ENCODE data around the gene CHRM2.

Gene CHRM2

DNA sequence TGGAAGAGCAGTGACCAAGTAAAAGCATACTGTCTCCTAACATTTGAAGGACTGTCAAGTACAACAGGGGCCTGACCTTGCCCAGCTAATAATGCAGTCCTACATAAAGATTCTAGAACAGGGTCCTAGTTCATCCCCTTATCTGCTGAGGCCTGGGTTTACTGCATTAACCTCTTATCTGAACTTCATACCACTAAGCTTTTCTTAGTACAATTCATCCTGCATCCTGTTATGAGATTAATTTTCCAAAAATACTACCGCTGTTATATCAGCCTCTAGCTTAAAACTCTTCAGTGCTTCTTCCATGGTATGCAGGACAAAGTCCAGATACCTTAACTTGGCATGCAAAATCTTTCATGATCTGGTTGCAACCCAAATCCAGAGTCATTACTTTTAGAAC lies 72.5 kb downstream of the CHRM2 start:
- no peak overlapping the region for H3K4me3 ChIP-seq (ENCODE audit: low read length)
- H3K9ac ChIP-seq (ENCODE audit: low read length) = no peak overlapping the region
- H3K4me1 ChIP-seq (ENCODE audit: control insufficient read depth, insufficient read depth, low read length) = no peaks in the 10 kb centered on the region
- H3K27me3 ChIP-seq (ENCODE audit: control insufficient read depth, insufficient read depth, low read length) = no peaks in the 10 kb centered on the region
- no peaks in the 10 kb centered on the region for H3K9me3 ChIP-seq (ENCODE audit: control insufficient read depth, low read length)
- H3K36me3 ChIP-seq (ENCODE audit: control insufficient read depth, insufficient read depth, low read length) = no peaks in the 10 kb centered on the region

DNA sequence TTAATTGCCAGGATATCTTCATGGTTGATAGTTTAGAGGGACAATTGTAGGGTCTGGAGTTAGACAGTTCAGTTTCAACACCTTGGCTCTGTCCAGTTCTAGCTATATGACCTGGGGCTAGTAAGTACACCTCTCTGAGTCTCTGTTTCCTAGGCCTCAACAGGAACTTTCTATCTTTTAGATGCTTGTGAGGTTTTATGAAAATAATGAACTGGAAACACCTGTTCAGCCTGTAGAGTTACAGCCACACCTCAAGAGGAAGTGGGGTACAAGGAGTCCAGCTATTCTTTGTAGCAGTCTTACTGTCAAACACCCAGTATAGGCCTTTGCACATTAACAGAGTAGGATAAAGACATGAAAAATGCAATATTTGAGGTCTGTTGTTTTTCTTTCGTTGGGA lies 73.4 kb downstream of the CHRM2 start:
- Histone ChIP-seq H3K4me3 (ENCODE audit: low read length) (no peak overlapping the region), H3K27me3 (ENCODE audit: control insufficient read depth, insufficient read depth, low read length) (no peaks in the 10 kb centered on the region), H3K36me3 (ENCODE audit: control insufficient read depth, insufficient read depth, low read length) (no peaks in the 10 kb centered on the region), H3K9me3 (ENCODE audit: control insufficient read depth, low read length) (no peaks in the 10 kb centered on the region), H3K9ac (ENCODE audit: low read length) (no peak overlapping the region), H3K4me1 (ENCODE audit: control insufficient read depth, insufficient read depth, low read length) (no peaks in the 10 kb centered on the region)

DNA sequence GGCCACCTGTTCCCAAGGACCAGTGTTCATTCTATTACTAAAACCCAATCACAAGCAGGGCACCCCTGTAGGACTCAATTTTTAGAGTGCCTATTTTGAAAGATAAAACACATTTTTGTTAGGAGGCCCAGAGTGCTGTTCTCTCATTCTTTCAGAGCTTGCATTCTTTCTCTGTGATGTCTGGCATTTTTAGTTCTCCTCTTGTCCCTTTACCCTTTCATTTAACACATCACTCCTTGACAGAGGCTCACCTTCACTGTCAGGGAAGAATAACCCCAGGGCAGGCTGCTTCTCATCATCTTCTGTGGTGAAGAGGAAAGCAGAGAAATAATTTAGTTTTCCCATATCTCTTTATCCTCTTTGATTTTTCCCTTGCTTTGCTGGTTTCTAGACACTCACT lies 73.9 kb downstream of the CHRM2 start:
- H3K4me3 ChIP-seq (ENCODE audit: low read length) = no peak overlapping the region
- no peaks in the 10 kb centered on the region for H3K4me1 ChIP-seq (ENCODE audit: control insufficient read depth, insufficient read depth, low read length)
- no peaks in the 10 kb centered on the region for H3K27me3 ChIP-seq (ENCODE audit: control insufficient read depth, insufficient read depth, low read length)
- H3K9ac ChIP-seq (ENCODE audit: low read length) = no peak overlapping the region
- H3K9me3 ChIP-seq (ENCODE audit: control insufficient read depth, low read length) = no peaks in the 10 kb centered on the region
- H3K36me3 ChIP-seq (ENCODE audit: control insufficient read depth, insufficient read depth, low read length) = no peaks in the 10 kb centered on the region

DNA sequence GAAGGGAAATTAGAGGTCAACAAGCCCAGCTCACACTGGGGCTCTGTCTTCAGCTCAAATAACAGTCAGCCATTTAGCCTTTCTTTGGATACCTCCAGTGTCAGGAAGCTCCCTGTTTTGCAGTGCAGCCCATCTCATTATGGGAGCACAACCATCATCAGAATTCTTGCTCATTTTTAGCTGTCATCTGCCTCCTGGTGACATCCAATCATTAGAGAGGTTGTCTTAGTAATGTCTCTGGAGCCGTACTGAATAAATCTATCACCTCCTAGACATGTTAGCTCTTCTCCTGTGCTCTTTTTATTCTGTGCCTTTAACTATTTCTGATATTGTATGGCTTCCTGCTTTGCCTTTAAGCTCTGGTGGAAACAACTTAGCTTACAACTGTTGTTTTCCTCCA lies 74.5 kb downstream of the CHRM2 start:
- Histone ChIP-seq H3K4me1 (ENCODE audit: control insufficient read depth, insufficient read depth, low read length) (no peaks in the 10 kb centered on the region), H3K4me3 (ENCODE audit: low read length) (no peak overlapping the region), H3K9ac (ENCODE audit: low read length) (no peak overlapping the region), H3K9me3 (ENCODE audit: control insufficient read depth, low read length) (no peaks in the 10 kb centered on the region), H3K27me3 (ENCODE audit: control insufficient read depth, insufficient read depth, low read length) (no peaks in the 10 kb centered on the region), H3K36me3 (ENCODE audit: control insufficient read depth, insufficient read depth, low read length) (no peaks in the 10 kb centered on the region)

DNA sequence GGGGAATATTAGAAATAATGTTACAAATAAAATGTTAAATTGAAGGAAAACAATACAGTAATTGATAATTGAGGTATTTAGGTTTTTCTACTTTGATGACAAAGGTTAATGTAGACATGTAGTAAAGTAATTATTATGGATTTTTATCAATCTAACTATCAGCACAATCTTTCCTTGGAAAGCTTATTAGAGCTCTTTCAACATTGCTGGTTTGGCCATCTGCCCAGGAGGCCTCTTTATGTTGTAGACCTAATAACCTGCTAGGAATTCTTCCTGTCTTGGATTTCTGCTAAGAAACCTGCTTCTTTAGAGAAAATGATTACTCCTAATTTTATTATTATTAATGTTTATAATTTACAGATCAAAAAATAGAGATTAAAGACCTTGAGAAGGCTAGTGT lies 78.9 kb downstream of the CHRM2 start:
- Histone ChIP-seq H3K9me3 (ENCODE audit: control insufficient read depth, low read length) (no peaks in the 10 kb centered on the region), H3K27me3 (ENCODE audit: control insufficient read depth, insufficient read depth, low read length) (no peaks in the 10 kb centered on the region), H3K4me3 (ENCODE audit: low read length) (no peak overlapping the region)

DNA sequence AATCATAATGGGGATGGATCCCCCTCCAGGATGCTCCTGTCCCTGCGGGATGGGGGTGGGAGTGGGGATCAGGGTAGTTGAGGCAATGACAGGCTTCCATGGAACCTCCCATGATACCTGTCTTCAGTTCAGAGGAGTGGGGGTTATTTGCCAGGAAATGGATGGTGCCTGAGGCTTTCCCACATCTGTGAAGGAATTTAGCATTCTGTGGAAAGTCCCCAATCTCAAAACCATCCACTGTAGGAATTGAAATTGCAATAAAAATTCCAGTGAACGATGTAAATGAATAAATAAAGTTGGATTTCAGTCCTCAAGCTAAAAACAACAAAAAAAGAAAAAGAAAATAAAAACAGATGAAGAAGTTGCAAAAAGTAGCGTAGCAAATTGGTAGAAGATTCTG lies 81.9 kb downstream of the CHRM2 start:
- Histone ChIP-seq H3K27me3 (ENCODE audit: control insufficient read depth, insufficient read depth, low read length) (no peaks in the 10 kb centered on the region), H3K9me3 (ENCODE audit: control insufficient read depth, low read length) (peaks cover 3% of the 10 kb centered on the region)

More for the DNA sequence above, 78.9 kb downstream of the CHRM2 start:
- Histone ChIP-seq H3K36me3 (ENCODE audit: control insufficient read depth, insufficient read depth, low read length) (no peaks in the 10 kb centered on the region), H3K4me1 (ENCODE audit: control insufficient read depth, insufficient read depth, low read length) (no peaks in the 10 kb centered on the region), H3K9ac (ENCODE audit: low read length) (no peak overlapping the region)

DNA sequence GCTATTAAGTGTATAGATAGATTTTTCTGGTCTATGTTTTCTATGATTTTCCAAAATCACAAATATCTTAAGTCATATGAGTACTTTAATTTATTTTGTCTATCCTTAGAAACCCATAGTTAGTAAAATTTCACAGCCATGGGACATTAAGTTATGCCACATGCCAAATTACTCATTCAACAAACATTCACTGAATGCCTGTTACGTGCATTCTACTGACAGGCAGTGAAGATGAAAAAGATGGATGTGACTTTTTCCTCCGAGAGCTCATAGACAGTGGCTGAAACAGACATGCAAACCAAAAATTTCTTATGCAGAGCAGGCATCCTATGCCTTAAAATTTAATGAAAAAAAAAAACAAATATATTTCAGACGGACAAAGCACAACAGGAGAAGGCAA lies 84.9 kb downstream of the CHRM2 start:
- H3K9me3 ChIP-seq (ENCODE audit: control insufficient read depth, low read length) = peaks cover 3% of the 10 kb centered on the region
- H3K36me3 ChIP-seq (ENCODE audit: control insufficient read depth, insufficient read depth, low read length) = no peaks in the 10 kb centered on the region
- H3K4me3 ChIP-seq (ENCODE audit: low read length) = no peak overlapping the region
- no peaks in the 10 kb centered on the region for H3K4me1 ChIP-seq (ENCODE audit: control insufficient read depth, insufficient read depth, low read length)
- H3K9ac ChIP-seq (ENCODE audit: low read length) = no peak overlapping the region
- no peaks in the 10 kb centered on the region for H3K27me3 ChIP-seq (ENCODE audit: control insufficient read depth, insufficient read depth, low read length)

More for the DNA sequence above, 81.9 kb downstream of the CHRM2 start:
- Histone ChIP-seq H3K4me3 (ENCODE audit: low read length) (no peak overlapping the region), H3K4me1 (ENCODE audit: control insufficient read depth, insufficient read depth, low read length) (no peaks in the 10 kb centered on the region), H3K9ac (ENCODE audit: low read length) (no peak overlapping the region), H3K36me3 (ENCODE audit: control insufficient read depth, insufficient read depth, low read length) (no peaks in the 10 kb centered on the region)

DNA sequence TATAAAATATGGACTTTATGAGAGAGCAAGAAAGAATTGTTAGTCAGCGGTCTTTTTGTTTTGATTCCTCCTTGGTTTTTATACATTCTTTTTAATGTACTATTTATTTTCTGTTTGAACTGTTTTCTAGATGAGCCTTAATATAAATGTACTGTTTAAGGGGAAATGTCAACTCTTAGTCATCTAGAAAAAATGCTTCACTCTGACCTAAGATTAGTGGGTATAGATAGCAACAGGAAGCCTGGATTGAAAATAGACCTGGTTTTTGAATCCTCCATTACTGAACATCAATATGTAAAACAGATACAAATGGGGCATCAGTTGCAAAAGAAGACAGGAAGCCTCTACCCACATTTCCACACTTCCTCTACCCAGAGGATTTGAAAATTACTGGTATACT lies 87.8 kb downstream of the CHRM2 start:
- Histone ChIP-seq H3K36me3 (ENCODE audit: control insufficient read depth, insufficient read depth, low read length) (no peaks in the 10 kb centered on the region), H3K4me1 (ENCODE audit: control insufficient read depth, insufficient read depth, low read length) (no peaks in the 10 kb centered on the region), H3K4me3 (ENCODE audit: low read length) (no peak overlapping the region)

DNA sequence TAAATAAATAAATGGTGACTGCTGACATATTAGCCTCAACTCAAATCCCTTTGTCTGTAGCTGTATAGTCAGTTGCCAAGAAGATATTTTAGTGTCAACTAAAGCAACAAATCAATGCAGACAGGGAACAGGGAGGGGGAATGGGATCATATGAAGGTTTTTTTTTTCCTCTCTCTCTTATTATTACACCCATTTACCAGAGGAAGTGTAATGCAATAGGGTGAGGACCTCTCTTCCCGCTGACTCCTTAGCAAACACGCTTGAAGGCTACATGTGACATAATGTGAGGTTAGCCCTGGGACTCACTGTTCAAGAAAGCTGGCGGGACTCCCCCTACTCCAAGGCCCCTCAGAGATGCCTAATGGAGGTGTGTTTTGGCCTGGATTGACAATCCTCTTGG lies 88.2 kb downstream of the CHRM2 start:
- Histone ChIP-seq H3K9ac (ENCODE audit: low read length) (no peak overlapping the region), H3K4me3 (ENCODE audit: low read length) (no peak overlapping the region), H3K4me1 (ENCODE audit: control insufficient read depth, insufficient read depth, low read length) (no peaks in the 10 kb centered on the region), H3K9me3 (ENCODE audit: control insufficient read depth, low read length) (peaks cover 3% of the 10 kb centered on the region), H3K36me3 (ENCODE audit: control insufficient read depth, insufficient read depth, low read length) (no peaks in the 10 kb centered on the region), H3K27me3 (ENCODE audit: control insufficient read depth, insufficient read depth, low read length) (no peaks in the 10 kb centered on the region)

More for the DNA sequence above, 87.8 kb downstream of the CHRM2 start:
- H3K9me3 ChIP-seq (ENCODE audit: control insufficient read depth, low read length) = peaks cover 3% of the 10 kb centered on the region
- no peaks in the 10 kb centered on the region for H3K27me3 ChIP-seq (ENCODE audit: control insufficient read depth, insufficient read depth, low read length)
- no peak overlapping the region for H3K9ac ChIP-seq (ENCODE audit: low read length)

DNA sequence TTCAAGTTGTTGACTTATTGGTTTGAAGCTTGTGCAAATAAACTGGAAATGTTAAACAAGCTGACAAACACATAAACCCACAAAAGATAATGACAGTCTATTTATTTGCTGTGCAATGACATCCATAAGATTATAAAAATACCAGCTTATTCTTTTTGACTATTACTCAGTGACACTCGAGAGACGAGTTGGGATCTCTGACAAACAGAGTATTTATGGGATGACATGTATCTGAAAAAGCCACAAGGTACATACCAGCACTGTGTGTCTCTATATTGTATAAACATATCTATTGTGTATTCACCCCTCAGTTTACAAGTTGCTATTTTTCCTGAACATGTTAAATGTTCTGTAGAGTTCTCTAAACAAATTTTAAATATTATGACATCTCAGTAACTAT lies 88.9 kb downstream of the CHRM2 start:
- Histone ChIP-seq H3K9me3 (ENCODE audit: control insufficient read depth, low read length) (peaks cover 3% of the 10 kb centered on the region), H3K9ac (ENCODE audit: low read length) (no peak overlapping the region), H3K27me3 (ENCODE audit: control insufficient read depth, insufficient read depth, low read length) (no peaks in the 10 kb centered on the region), H3K4me1 (ENCODE audit: control insufficient read depth, insufficient read depth, low read length) (no peaks in the 10 kb centered on the region), H3K36me3 (ENCODE audit: control insufficient read depth, insufficient read depth, low read length) (no peaks in the 10 kb centered on the region), H3K4me3 (ENCODE audit: low read length) (no peak overlapping the region)

DNA sequence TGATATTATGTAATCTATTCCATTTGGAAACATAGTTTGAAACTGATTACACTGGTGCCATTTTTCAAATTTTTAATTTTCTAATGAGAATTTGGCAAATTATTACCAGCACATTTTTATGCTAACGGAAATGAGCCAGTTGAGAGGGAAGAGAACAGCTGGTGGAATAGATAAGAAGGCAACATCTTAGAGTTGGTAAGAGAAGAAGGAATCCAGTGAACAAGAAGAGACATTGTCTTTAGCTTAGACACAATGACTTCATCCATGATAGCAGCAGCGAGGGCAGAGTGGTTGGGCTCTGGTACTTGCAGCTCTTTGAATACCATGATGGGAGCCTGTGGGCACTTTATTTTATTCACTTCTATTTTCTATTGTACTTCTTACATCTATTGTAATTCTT lies 89.6 kb downstream of the CHRM2 start:
- Histone ChIP-seq H3K36me3 (ENCODE audit: control insufficient read depth, insufficient read depth, low read length) (no peaks in the 10 kb centered on the region), H3K27me3 (ENCODE audit: control insufficient read depth, insufficient read depth, low read length) (no peaks in the 10 kb centered on the region), H3K4me3 (ENCODE audit: low read length) (no peak overlapping the region), H3K9ac (ENCODE audit: low read length) (no peak overlapping the region), H3K4me1 (ENCODE audit: control insufficient read depth, insufficient read depth, low read length) (no peaks in the 10 kb centered on the region), H3K9me3 (ENCODE audit: control insufficient read depth, low read length) (peaks cover 3% of the 10 kb centered on the region)

DNA sequence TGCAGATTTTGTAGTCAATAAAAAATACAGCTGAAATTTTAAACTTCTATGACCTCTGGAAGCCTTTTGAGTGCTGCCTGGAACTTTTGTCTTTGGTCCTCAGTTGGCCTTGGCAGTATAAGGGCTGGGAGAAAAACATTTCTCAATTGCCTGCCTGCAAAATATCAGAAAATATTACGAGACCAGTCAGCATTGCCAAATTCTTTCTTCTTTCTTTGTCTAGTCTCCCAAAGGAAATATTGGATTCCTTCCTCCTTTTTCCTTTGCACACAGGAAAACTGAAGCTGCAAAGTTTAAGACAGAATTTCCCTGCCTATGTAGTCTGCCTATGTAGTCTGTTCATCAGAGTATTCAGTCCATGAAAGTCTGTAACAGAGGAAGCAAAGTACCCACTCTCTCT lies 95.9 kb downstream of the CHRM2 start:
- Histone ChIP-seq H3K4me3 (ENCODE audit: low read length) (no peak overlapping the region), H3K36me3 (ENCODE audit: control insufficient read depth, insufficient read depth, low read length) (no peaks in the 10 kb centered on the region), H3K27me3 (ENCODE audit: control insufficient read depth, insufficient read depth, low read length) (no peaks in the 10 kb centered on the region), H3K4me1 (ENCODE audit: control insufficient read depth, insufficient read depth, low read length) (no peaks in the 10 kb centered on the region), H3K9ac (ENCODE audit: low read length) (no peak overlapping the region), H3K9me3 (ENCODE audit: control insufficient read depth, low read length) (no peaks in the 10 kb centered on the region)

DNA sequence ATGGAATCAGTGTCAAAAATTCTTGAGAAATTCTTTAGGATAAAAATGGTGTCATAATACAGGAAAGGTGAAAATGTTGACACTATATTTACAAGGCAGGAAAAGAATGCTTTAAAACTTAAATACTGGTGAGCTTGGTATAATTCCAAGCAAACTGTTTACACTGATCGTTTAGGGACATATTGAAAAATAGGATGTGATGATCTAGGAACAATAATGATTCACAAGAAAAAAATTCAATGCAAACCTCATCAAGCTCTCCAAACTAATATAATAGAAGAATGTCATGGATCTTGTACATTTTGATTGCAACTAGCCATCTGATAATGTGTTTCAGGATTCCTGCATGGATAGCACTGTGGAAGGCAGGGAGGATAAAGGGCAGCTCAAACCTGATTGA lies 98.4 kb downstream of the CHRM2 start:
- Histone ChIP-seq H3K9ac (ENCODE audit: low read length) (no peak overlapping the region), H3K27me3 (ENCODE audit: control insufficient read depth, insufficient read depth, low read length) (no peaks in the 10 kb centered on the region), H3K9me3 (ENCODE audit: control insufficient read depth, low read length) (no peaks in the 10 kb centered on the region), H3K36me3 (ENCODE audit: control insufficient read depth, insufficient read depth, low read length) (no peaks in the 10 kb centered on the region), H3K4me3 (ENCODE audit: low read length) (no peak overlapping the region), H3K4me1 (ENCODE audit: control insufficient read depth, insufficient read depth, low read length) (no peaks in the 10 kb centered on the region)
